Esophagus squamous epithelium (tissue), 4 donors: ENCODE measurements around the gene CLPSL2.

ENCODE experiments used
- POLR2A ChIP-seq, 4 donors: fragments of 450-650 bp; IDR thresholded peaks; one replicate each; pipeline ENCODE4 v1.6.1; 2017; ENCODE audit warnings: antibody characterized with exemption in 4 of 4, mild to moderate bottlenecking in 4 of 4, moderate library complexity in 3 of 4
- TF ChIP-seq, protein P1 (sequence below), 6 experiments: fragments of 450-650 bp in 4 of 6; fragments of 200-600 bp in 2 of 6; sonication (generic) in 2 of 6; IDR thresholded peaks; one replicate each; pipeline ENCODE4 v1.5.1; 2016 to 2019; ENCODE audit warnings: antibody characterized with exemption in 6 of 6, mild to moderate bottlenecking in 4 of 6, moderate library complexity in 4 of 6

DNA sequence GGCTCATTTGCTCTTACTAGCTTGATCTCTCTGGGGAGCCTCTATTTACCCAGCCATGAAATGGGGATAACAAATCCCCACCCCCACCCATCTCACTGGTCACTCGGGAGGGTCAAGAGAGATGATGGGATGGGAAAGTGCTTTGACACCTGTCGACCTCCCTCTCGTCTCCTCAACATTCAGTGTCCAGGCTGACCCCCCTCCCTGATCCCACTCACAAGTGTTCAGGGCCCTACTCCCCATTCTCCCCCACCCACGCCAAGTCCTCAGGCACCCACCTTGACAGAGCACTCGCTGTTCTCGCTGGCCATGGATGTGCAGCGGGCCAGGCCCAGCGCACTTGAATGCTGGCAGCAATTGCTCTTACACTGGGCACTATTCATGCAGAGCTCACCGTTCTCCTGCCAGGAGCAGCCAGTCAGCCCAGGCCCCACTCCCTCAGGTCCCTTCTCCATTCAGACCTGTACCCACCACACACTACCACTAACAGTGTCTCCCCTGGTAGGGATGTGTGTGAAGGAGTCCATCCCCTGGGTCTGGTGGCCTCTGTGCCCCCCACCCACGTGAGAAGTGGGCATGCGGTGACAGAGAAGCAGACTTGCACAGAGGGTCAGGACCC lies 19.2 kb downstream of the CLPSL2 start:
- TF ChIP-seq, protein P1, sequence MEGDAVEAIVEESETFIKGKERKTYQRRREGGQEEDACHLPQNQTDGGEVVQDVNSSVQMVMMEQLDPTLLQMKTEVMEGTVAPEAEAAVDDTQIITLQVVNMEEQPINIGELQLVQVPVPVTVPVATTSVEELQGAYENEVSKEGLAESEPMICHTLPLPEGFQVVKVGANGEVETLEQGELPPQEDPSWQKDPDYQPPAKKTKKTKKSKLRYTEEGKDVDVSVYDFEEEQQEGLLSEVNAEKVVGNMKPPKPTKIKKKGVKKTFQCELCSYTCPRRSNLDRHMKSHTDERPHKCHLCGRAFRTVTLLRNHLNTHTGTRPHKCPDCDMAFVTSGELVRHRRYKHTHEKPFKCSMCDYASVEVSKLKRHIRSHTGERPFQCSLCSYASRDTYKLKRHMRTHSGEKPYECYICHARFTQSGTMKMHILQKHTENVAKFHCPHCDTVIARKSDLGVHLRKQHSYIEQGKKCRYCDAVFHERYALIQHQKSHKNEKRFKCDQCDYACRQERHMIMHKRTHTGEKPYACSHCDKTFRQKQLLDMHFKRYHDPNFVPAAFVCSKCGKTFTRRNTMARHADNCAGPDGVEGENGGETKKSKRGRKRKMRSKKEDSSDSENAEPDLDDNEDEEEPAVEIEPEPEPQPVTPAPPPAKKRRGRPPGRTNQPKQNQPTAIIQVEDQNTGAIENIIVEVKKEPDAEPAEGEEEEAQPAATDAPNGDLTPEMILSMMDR (IDR thresholded peaks at IDR 0.05) = no peak
- no peak for TF ChIP-seq POLR2A (IDR thresholded peaks at IDR 0.05)
